A549 (cell line): ENCODE results near the gene RUNX3. TPM values are rescaled to one million over a fixed set of nuclear protein-coding genes. Genes with fewer than 3 reads are reported as not detected.

Experiments used
- ATAC-seq, 2 experiments: fragments of 200-7000 bp in 1 of 2; fragments of >200 bp in 1 of 2; cut with Nextera tagmentation in 1 of 2; cut with Tn5 transposase in 1 of 2; 3 replicates each; pipeline versions ENCODE4 v1.8.0 to v1.9.1; 2018 to 2020; ENCODE audit warnings: mild to moderate bottlenecking in 1 of 2, moderate library complexity in 1 of 2
- CTCF ChIA-PET: fragments of 300-600 bp; sonication (Branson Sonifier 250); formaldehyde crosslinking; extraction: SDS; loops from one replicate; lab custom pipeline; 2021; ENCODE audit warnings: antibody characterized with exemption, inconsistent platforms; lab: Yijun Ruan, JAX
- POLR2A ChIA-PET: fragments of 350-600 bp; formaldehyde crosslinking; extraction: SDS; loops from one replicate; lab custom pipeline; 2021; ENCODE audit warnings: antibody characterized with exemption, inconsistent platforms; lab: Yijun Ruan, JAX
- DNase-seq, 2 experiments: peaks; one replicate each; pipeline versions ENCODE4 v3.0.0 to v3.0.0-alpha.2; 2011 to 2016; ENCODE audit warnings: low read depth in 1 of 2, low spot score in 1 of 2
- FAIRE-seq: peaks from 2 replicates; lab custom pipeline; 2011; peaks lifted over from hg19 to GRCh38; lab: Jason Lieb, UNC
- H3K27ac ChIP-seq, 2 experiments: fragments of >200 bp; sonication (Bioruptor Twin); formaldehyde crosslinking; 3 replicates each; pipeline ENCODE4 v1.5.1; 2016 to 2017
- H3K4me1 ChIP-seq: fragments of >200 bp; sonication (Bioruptor Twin); formaldehyde crosslinking; 3 replicates; pipeline ENCODE4 v1.6.1; 2016
- H3K4me2 ChIP-seq: fragments of >200 bp; sonication (Bioruptor Twin); formaldehyde crosslinking; 3 replicates; pipeline ENCODE4 v1.6.1; 2016
- H3K4me3 ChIP-seq: fragments of >200 bp; sonication (Bioruptor Twin); formaldehyde crosslinking; 3 replicates; pipeline ENCODE4 v1.5.1; 2016
- H3K9me3 ChIP-seq: fragments of >200 bp; sonication (Bioruptor Twin); formaldehyde crosslinking; 3 replicates; pipeline ENCODE4 v1.6.1; 2016
- BHLHE40 ChIP-seq: IDR thresholded peaks from 2 replicates; pipeline ENCODE4 v1.6.1; 2012; ENCODE audit warnings: low read depth, low read length, inconsistent platforms
- CBX8 ChIP-seq: fragments of 200-600 bp; sonication (generic); IDR thresholded peaks from 2 replicates; pipeline ENCODE4 v1.6.1; 2016
- CEBPB ChIP-seq, 2 experiments: fragments of >200 bp in 1 of 2; sonication (Bioruptor Twin) in 1 of 2; formaldehyde crosslinking in 1 of 2; IDR thresholded peaks; 2 replicates each; pipeline ENCODE4 v1.6.1; 2012 to 2016
- FOSB ChIP-seq: fragments of 250-450 bp; sonication (Bioruptor Pico); IDR thresholded peaks from 2 replicates; pipeline ENCODE4 v1.5.0; 2020; ENCODE audit warnings: mild to moderate bottlenecking, moderate library complexity
- FOXS1 ChIP-seq: fragments of 250-450 bp; sonication (Bioruptor Pico); IDR thresholded peaks from 2 replicates; pipeline ENCODE4 v1.5.0; 2020; ENCODE audit warnings: mild to moderate bottlenecking, moderate library complexity
- GATA3 ChIP-seq: IDR thresholded peaks from 2 replicates; pipeline ENCODE4 v1.6.1; 2012; ENCODE audit warnings: borderline replicate concordance
- HDAC2 ChIP-seq: fragments of 200-600 bp; sonication (generic); IDR thresholded peaks from 2 replicates; pipeline ENCODE4 v1.6.1; 2016
- HEYL ChIP-seq: fragments of 250-450 bp; sonication (Bioruptor Pico); IDR thresholded peaks from 2 replicates; pipeline ENCODE4 v1.8.0; 2021; ENCODE audit warnings: mild to moderate bottlenecking, moderate library complexity
- JUN ChIP-seq, 2 experiments: fragments of >200 bp; sonication (Bioruptor Twin); formaldehyde crosslinking; IDR thresholded peaks; 2 replicates in 1 of 2; 3 replicates in 1 of 2; pipeline ENCODE4 v1.6.1; 2016 to 2017
- JUNB ChIP-seq: fragments of >200 bp; sonication (Bioruptor Twin); formaldehyde crosslinking; IDR thresholded peaks from 2 replicates; pipeline ENCODE4 v1.6.1; 2016
- KDM1A ChIP-seq: fragments of 200-600 bp; sonication (generic); IDR thresholded peaks from 2 replicates; pipeline ENCODE4 v1.6.1; 2016; ENCODE audit warnings: low read depth, mild to moderate bottlenecking
- KDM5A ChIP-seq: fragments of 200-600 bp; sonication (generic); IDR thresholded peaks from 2 replicates; pipeline ENCODE4 v1.6.1; 2016; ENCODE audit warnings: antibody characterized with exemption, mild to moderate bottlenecking
- MYC ChIP-seq: IDR thresholded peaks from 2 replicates; pipeline ENCODE4 v1.6.1; 2012; ENCODE audit warnings: mild to moderate bottlenecking, inconsistent platforms, low read length, improper control_type of control experiment, borderline replicate concordance
- SREBF2 ChIP-seq: fragments of 450-650 bp; IDR thresholded peaks from 2 replicates; pipeline ENCODE4 v1.6.1; 2014; ENCODE audit warnings: mild to moderate bottlenecking, moderate library complexity
- ZNF302 ChIP-seq: fragments of 250-450 bp; sonication (Bioruptor Pico); IDR thresholded peaks from 2 replicates; pipeline ENCODE4 v1.9.0; 2021; ENCODE audit warnings: inconsistent platforms, mild to moderate bottlenecking, moderate library complexity
- WGBS: methylation state at CpG from one replicate; pipeline ENCODE4 v1.1.6; 2017; ENCODE audit errors: missing lambda C conversion rate; 5-methylcytosine and 5-hydroxymethylcytosine counted together
- polyA plus RNA-seq, 4 experiments: library from polyadenylated mRNA; depleted of rRNA in 3 of 4; stranded (reverse); fragments of >200 nt; fragmentation: RNase III in 1 of 4; extraction: RNeasy Plus Mini Kit Qiagen cat#74134 plus additional on column Dnase treatment in 1 of 4; gene quantifications; 2 replicates in 3 of 4; 3 replicates in 1 of 4; pipeline ENCODE4 v1.2.3, GENCODE V29; 2011 to 2017
- TF ChIP-seq, protein P1 (sequence below): fragments of >200 bp; sonication (Bioruptor Twin); formaldehyde crosslinking; IDR thresholded peaks from 3 replicates; pipeline ENCODE4 v1.6.1; 2016
- TF ChIP-seq, protein P2 (sequence below): IDR thresholded peaks from 2 replicates; pipeline ENCODE4 v1.6.1; 2012
- TF ChIP-seq, protein P3 (sequence below): IDR thresholded peaks from 2 replicates; pipeline ENCODE4 v1.6.1; 2012

Gene RUNX3
- polyA plus RNA-seq, 2 of the 4 experiments (the other 2 are of a cell fraction) = 1.4 to 4.0 TPM

DNA sequence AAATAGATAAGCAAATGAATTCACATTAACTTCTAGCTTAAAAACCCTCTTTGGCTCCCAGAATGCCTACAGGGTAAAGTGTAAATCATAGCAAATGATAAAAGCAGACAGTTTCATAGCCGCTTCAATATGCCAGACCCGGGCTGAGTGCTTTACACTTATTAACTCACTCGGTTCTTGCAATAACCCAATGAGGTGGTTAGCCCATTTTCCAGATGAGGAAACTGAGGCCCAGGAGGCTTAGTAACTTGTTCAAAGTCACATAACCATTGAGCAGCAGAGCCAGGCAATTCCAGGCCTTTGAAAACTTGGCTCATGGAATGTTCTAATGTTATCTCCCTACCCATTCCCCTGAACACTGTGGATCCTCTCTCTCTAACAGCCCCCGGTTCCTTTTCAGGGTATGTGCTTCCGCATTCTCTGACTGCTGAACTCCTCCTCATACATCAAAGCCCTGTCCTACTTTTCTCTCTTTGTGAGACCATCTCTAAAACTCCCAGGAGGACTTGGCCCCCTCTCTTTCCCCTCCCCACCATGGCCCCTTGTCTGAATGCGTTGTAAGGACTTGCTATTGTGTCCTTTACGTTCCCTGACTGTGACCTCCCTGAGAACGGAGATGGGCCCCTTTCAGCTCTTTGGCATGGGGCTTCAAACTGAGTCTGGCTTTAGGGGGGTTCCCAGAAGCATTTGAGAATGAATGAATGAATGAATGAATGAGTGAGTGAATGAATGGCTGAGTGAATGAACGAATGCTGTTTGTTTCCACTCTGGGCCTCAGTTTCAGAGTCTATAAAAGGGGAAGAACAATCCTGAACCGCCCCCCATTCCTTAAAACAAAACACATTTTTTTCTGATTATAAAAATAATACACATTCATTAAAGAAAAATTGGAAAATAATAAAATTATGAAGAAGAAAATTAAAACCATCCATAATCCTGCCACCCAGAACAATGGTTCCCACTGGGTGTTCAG lies 15.6 kb upstream of the RUNX3 start:
- TF ChIP-seq CBX8 = no peak
- no peak for TF ChIP-seq KDM5A
- no peak for TF ChIP-seq BHLHE40
- TF ChIP-seq, protein P1, sequence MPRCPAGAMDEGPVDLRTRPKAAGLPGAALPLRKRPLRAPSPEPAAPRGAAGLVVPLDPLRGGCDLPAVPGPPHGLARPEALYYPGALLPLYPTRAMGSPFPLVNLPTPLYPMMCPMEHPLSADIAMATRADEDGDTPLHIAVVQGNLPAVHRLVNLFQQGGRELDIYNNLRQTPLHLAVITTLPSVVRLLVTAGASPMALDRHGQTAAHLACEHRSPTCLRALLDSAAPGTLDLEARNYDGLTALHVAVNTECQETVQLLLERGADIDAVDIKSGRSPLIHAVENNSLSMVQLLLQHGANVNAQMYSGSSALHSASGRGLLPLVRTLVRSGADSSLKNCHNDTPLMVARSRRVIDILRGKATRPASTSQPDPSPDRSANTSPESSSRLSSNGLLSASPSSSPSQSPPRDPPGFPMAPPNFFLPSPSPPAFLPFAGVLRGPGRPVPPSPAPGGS = no peak
- TF ChIP-seq HDAC2 = no peak
- TF ChIP-seq KDM1A = no peak
- TF ChIP-seq, protein P2, sequence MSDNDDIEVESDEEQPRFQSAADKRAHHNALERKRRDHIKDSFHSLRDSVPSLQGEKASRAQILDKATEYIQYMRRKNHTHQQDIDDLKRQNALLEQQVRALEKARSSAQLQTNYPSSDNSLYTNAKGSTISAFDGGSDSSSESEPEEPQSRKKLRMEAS = no peak
- no peak for TF ChIP-seq ZNF302 (CRISPR knock-in tag)
- no peak for TF ChIP-seq HEYL
- TF ChIP-seq, protein P3, sequence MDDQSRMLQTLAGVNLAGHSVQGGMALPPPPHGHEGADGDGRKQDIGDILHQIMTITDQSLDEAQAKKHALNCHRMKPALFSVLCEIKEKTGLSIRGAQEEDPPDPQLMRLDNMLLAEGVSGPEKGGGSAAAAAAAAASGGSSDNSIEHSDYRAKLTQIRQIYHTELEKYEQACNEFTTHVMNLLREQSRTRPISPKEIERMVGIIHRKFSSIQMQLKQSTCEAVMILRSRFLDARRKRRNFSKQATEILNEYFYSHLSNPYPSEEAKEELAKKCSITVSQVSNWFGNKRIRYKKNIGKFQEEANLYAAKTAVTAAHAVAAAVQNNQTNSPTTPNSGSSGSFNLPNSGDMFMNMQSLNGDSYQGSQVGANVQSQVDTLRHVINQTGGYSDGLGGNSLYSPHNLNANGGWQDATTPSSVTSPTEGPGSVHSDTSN = no peak
- Histone ChIP-seq H3K4me1 (0 out of 3 replicates have a peak, but pooled peaks cover 3% of the 10 kb centered on the region), H3K9me3 (no peaks in the 10 kb centered on the region), H3K27ac (no peak overlapping the region), H3K4me3 (no peak overlapping the region), H3K4me2 (no peak overlapping the region)
- ChIA-PET CTCF (interaction anchor here (1.4 kb wide), 1 partner anchor 13 kb away, joined by 3 read pairs; no protein-coding TSS in a partner anchor), POLR2A (no interaction called here)
- no peak for DNase-seq
- ATAC-seq = no peak
- WGBS = 74% methylated on average over 10 of the region's 10 CpGs
- FAIRE-seq = no peak

DNA sequence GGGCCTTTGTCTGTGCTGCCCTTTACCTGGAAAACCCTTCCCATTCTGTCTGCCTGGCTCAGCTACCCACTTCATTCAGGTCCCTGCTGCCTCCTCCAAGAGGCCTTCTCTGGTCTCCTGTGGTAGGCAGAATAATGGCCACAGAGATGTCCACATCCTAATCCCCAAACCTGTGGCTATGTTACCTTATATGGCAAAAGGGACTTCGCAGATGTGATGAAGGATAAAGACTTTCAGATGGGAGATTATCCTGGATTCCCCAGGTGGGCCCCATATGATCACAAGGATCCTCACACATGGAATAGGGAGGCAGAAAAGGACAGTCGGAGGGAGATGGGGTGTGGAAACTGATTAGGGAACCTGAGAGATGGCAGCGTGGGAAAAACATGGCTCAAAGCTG lies 14.2 kb upstream of the RUNX3 start:
- CTCF ChIA-PET = interaction anchor here (1.4 kb wide), 1 partner anchor 12 kb away, joined by 3 read pairs; no protein-coding TSS in a partner anchor
- FAIRE-seq (no peak), ATAC-seq (no peak), DNase-seq (no peak)
- TF ChIP-seq GATA3 (no peak), SREBF2 (no peak)
- Histone ChIP-seq H3K4me1 (0 out of 3 replicates have a peak, but pooled peaks cover 3% of the 10 kb centered on the region), H3K27ac (no peak overlapping the region), H3K4me2 (no peak overlapping the region), H3K9me3 (no peaks in the 10 kb centered on the region), H3K4me3 (no peak overlapping the region)
- POLR2A ChIA-PET = no interaction called here
- 68% methylated on average over 3 of the region's 3 CpGs for WGBS

DNA sequence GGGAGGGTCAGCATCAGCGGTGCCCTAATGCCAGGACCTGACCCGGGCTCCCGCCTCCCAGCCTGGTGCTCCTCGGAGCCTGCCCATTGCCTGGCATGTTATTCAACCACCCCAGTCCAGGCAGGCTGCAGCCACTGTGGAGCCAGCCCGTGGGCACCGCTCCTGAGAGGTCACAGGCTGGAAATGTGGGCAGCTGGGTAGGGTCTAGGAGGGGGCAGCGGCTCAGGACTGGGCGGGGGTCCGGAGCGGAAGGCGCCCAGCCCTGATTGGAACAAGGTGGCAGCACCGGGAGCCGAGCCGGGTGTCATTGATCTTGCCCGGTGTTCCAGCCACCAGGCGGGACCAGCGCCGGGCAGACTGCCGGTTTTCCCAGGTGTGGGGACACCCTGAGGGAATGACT lies 12.7 kb upstream of the RUNX3 start:
- no peak for TF ChIP-seq HEYL
- no peak for TF ChIP-seq JUNB
- no peak for TF ChIP-seq MYC
- no peak for TF ChIP-seq FOSB (CRISPR knock-in tag)
- no peak for TF ChIP-seq CEBPB (IDR thresholded peaks at IDR 0.05)
- TF ChIP-seq JUN (IDR thresholded peaks at IDR 0.05) = no peak
- TF ChIP-seq KDM5A = no peak
- TF ChIP-seq FOXS1 (CRISPR knock-in tag) = no peak
- 50% methylated on average over 2 of the region's 19 CpGs for WGBS
- no peaks in the 10 kb centered on the region for H3K9me3 ChIP-seq
- no peak overlapping the region for H3K4me2 ChIP-seq
- 0 out of 3 replicates have a peak, but pooled peaks cover 3% of the 10 kb centered on the region for H3K4me1 ChIP-seq
- no peak overlapping the region for H3K27ac ChIP-seq
- DNase-seq (no peak), FAIRE-seq (no peak), ATAC-seq (no peak)
- H3K4me3 ChIP-seq = no peak overlapping the region
- POLR2A ChIA-PET = no interaction called here
- CTCF ChIA-PET = interaction anchor here (0.6 to 3.3 kb wide), 3 partner anchors 11 to 165 kb away, joined by 3 to 29 read pairs (median 6); partner anchors contain the start of gene RUNX3
